Stimulated activated CD8-positive, alpha-beta memory T cell treated with anti-CD3 and anti-CD28 coated beads, Interleukin-7, amount 100 ng/mL, for 4 hours (primary cell): ENCODE results near the gene NOD2.

Experiments
- DNase-seq, 2 donors: peaks; one replicate each; pipeline ENCODE4 v3.0.0-alpha.2; 2020; ENCODE audit warnings: low read depth in 2 of 2

The NOD2 gene

DNA sequence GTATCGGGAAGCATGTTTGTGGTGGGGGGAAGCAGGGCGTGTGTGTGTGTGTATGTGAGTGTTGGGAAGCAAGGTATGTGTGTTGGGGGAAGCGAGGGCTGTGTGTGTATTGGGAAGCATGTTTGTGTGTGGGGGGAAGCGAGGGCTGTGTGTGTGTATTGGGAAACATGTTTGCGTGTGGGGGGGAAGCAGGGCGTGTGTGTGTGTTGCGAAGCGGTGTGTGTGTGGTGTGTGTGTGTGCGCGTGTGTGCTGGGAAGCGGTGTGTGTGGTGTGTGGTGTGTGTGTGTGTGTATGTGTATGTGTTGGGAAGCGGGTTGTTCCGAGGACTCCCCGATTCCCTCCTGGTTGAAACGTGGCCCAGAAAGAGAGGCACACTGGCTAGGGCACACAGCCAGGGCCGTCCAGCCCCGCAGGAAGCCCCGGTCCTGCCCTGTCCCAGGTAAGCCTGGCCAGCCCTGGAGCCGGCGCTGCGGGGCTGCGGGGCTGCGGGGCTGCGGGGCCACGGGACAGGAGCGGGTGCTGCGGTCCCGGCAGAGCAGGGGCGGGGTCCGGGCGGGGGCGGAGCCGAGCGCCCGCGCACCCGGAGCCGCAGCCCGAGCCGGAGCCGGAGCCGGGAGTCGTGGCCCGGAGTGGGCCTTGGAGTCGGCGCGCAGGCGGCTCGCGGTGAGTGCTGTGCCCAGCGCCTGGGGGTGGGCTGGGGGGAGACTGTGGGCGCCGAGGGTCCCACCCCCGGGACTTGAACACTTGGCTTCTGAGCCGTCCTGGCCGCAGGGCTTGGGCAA lies at the start of gene NOD2:
TSS of gene NOD2 (plus strand) at position 608 of the 783 bp plus-strand sequence. CDS start 5,890 bp downstream, outside the sequence.
- DNase-seq: no peak

DNA sequence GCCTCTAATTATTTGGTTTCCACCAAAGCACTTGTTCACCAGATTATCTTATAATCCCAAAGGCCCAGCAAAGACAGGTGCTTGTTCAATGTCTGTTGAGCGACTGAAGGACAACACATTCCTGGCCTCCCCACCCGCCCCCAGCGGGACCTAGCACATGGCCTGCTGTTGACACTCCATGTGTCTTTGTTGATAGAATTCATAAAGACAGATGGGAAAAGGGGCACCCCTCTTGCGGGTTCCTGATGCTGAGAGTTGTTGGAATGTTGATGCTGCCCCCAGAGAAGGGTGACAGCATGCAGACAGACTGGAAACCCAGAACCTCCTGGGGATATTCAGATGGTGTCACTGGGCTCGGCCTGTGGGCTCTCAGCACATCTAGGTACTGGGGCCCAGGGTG lies 49.2 kb upstream of the NOD2 start:
- no peak for DNase-seq

DNA sequence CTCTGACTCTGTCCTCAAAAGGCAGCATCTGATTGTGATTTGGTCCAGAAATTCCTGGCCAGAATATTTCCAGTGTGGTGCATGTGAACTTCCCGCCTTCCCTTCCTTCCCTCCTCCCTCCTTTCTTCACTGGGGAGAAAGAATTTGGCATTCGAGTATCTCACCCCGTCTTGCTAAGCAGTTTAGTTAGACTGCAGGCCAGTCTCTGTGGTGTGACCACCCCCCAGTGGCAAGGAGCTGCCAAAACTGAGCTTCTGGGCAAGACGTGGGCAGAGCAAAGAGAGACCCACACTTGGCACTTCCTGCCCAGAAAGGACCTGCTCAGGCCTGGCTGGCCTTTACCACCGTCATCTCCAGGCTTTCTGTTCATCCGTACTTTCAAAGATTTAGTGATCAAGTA lies 48.7 kb upstream of the NOD2 start:
- DNase-seq: no peak

DNA sequence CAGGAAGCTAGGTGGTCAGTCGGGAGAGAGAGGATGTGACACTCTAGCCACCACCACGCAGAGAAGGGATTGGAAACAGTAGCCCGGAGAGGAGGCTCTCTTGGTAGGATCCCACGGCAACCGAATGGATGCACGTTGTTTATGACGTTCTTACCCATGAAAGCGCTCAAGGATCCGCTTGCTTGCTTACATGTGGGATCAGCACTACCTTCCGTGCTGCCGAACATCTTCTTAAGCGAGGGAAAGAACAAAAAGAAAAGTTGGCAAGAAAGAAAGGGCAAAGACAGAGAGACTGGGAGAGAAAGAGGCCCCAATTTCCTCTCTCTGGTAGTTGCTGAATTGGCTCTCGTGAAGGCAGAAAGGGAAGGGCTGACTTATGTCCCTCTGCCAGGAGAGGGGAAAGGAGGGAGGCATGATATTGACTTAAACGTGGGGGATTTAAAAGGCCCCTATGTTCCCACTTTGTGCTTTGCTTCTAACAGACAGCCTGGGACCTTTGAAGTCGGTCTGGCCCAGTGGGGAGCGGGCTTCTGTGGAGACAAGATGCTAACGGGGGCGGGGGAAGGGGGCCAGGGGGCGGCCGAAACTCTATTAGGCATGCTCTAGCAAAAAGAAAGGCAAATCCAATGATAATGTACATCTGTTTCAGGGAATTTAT lies 47.7 kb upstream of the NOD2 start:
- no peak for DNase-seq

DNA sequence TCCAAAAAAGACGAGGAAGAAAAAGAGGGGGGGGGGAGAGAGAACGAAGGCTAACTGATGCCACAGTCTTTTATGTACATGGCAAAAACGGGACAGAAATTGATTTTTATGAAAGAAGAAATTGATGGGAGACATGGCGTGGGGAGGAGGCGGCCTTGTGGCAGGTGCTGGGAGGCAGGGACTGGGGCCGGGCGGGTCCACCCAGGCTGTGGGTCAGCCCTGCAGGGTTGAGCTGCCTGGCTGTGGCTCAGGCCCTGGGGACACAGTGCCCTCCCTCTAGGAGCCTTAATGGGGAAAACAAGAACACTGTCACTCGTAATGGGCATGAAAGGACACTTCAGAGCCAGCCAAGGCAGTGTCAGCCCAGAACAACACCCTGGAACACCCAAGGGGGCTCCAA lies 47.1 kb upstream of the NOD2 start:
- no peak for DNase-seq

DNA sequence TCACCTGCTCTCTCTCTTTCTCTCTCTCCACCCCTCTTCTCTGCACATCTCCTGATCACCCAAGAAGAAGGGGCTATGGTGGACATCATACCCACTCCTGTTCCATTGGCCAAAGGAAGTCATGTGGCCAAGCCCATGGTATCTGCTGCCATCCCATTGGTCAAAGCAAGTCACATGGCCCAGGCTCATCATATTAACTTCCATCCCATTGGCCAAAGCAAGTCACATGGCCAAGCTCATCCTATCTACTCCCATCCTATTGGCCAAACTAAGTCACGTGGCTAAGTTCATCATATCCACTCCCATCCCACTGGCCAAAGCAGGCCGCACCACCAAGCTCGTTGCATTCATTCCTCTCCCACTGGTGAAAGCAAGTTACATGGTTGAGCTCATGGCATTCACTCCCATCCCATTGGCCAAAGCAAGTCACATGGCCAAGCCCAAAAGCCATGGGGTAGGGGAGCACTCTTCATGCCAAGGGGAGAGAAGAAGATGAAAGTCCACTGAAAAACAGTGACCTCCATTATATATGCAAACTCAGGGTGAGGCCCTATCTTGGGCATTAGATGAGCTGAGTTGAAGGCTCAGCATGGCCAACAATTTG lies 41.5 kb upstream of the NOD2 start:
- DNase-seq: no peak

DNA sequence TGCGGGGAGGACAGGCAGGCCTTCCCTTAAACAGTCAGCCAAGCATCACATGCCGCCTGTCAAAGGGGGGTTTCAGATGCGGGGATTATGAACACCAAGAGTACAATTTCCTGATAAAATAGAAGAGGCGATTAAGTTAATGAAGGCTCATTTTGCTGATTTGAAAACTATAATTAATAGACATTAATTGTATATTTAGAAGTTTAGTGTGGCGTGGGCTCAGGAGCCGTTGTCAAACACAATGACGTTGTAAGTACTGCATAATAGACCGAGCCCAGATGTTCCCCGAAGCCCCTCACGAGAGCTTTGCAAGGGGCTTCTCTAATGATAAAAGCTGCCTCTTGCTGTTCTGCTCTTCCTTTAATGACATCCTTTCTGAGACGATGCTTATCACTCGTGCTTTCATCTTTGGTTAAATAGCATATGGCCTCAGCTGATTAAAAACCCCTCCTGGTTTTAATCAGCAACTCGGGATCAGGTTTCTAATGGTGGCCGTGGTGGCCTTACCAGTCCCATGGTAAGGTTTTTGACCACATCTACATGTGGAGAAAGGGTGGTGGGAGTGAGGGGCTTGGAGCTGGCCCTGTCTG lies 40.5 kb upstream of the NOD2 start:
- DNase-seq: no peak

DNA sequence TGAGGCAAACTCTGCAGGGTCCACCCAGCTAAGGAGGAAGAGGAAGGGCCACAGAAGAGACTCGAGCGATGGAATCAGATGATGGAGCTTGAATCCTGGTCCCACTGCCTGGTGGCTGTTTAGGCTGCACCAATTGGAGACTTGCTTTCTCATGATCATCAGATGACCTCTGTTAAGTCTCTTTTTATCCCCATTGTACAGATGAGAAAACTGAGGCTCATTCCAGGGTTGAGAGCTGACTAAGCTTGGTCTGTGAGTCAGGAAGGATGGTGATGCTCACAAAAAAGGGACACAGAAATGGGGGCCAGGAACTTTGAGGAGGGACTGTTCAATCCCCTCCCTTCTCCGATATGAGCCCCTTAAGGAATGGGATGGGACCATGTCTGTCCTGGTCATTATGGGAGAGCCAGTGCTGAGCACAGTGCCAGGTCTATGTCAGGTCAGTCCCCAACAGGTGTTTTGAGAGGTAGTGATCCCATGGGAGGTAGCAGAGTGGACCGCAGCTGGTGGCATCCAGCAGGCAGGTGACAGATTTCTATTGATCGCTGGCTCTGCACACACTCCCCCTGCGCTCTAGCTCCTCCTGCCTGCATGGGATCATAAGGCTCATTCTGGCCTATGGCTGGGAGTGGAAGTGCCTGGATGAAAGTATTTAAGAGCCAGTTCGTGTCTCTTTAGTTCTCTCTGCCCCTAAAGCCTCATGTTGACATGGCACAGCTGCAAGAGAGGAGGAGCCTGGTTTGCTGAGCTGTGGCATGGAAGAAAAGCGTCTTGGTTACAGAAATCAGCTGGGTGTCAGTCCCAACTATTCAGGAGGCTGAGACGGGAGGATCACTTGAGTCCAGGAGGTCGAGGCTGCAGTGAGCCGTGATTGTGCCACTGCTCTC lies 39.5 kb upstream of the NOD2 start:
- DNase-seq: no peak

DNA sequence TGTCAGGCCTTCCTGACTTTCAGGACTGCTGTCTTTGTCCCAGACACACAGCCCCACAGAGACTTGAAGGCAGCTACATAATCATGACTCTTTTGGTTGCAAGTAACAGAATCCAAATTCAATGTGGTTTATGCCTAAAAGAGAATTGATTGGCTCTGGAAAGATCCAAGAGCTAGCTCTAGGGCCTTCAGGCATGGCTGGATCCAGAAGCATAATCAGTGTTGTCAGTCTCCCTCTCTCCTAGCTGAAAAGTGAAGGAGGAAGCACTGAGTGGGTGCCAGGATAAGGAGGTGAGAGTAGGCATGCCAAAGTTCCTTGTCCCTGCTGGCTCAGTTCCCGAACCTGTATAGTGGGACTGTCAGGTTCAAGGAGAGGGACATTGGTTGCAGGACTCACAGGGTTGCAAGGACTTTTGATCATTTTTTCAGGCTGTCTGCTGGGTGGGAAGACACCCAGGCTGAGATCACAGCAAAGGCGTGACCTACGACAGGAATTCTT lies 37.8 kb upstream of the NOD2 start:
- no peak for DNase-seq

DNA sequence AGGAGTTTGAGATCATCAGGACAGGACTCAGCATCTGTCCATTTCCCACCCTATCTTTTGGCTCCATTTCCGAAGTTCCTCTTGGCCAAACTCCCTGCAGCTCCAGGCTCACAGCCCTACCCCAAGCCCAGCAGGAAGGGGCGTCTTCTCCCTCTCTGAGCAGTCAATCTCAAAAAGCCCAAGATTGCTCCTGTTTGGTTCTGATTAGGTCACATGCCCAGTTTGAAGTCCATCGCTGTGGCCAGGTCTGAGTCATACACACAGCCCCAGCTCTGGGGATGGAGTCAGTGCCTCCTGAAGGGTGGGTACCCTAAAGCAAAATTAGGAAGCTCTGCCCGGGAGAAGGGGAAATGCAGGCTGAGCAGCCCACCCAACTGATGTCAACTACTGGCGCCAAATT lies 36.2 kb upstream of the NOD2 start:
- no peak for DNase-seq

DNA sequence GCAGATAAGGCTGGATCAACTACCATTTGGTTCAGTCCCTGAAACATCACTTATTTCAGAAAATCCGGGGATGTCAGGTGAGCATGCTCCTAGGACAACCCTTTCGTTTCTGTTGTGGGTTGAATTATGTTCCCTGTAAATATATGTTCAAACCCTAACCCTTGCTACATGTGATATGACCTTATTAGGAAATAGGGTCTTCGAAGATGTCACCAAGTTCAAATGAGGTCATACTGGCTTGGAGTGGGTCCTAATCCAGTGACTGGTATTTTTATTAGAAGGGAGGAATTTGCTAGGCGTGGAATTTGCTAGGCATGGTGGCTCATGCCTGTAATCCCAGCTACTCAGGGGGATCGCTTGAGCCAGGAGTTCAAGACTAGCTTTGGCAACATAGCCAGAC lies 33.6 kb upstream of the NOD2 start:
- DNase-seq: no peak

DNA sequence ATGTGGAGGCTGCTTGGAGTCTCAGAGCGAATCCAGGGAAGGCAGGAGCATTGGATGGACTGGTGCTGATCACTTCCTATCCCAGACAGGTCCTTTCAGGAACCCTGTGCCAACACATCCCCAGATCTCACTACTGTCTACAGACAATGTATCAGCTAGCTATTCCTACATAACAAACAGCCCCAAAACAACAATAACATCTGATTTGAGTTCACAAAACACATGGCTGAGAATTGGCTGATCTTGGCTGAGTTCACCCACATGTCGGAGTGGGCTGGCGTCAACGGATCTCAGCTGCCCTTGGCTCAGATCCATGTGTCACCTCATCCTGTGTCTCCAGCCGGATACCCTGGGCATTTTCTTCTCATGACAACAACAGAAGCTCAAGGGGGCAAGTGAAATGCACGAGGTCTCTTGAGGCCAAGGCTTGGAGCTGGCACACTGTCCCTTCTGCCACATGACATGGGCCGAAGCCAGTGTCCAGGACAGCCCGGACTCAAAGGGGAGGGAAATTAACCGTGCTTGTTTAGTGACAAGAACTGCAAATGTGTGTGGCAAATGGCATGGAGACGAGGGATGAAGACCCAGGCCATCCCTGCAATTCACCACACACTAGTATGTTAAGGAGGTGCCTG lies 31.0 kb upstream of the NOD2 start:
- DNase-seq: no peak

DNA sequence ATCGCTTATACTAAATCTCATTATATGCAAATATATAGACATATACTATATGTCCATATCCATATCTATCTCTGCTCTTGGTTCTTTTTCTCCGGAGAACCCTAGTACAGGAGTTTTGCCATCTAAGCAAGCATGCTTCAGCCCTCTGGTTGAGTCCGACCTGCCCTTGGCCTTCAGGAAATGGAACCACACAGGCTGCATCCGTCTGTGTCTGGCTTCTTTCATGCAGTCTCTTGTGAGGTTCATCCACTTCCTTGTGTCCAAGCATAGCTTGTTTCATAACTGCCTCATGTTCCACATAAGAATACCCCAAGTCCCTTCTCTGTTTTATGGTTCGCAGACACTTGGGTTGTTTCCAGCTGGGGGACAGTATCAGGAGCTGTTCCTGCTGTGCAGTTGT lies 29.1 kb upstream of the NOD2 start:
- no peak for DNase-seq

DNA sequence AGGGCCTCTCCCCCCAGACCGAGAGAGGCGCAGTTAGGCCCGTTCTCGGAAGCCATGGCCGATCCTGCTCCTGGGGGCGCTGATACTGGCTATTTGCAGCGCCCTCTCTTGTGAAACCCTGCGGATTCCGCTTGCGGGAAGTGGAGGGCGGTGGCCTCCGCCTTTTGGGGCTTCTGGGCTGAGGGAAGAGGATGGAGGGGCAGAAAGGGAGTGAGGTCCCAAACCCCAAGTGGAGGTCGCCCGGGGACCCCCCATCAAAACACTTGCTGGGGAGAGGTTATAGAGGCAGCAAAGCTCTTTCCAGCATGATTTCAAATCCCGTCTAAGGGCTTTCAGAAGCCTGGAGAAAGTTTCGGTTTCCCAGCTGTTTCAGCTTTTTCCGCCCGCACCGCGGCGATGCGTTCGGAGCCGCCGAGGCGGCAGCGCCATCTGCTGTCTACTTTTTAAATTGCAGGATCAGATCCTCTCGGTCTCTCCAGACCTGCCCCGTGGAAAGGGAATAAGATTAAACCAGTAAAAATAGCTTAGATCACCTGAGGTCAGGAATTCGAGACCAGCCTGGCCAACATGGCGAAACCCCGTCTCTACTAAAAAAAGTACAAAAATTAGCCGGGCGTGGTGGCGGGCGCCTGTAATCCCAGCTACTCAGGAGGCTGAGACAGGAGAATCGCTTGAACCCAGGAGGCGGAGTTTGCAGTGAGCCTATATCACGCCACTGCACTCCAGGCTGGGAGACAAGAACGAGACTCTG lies 28.1 kb upstream of the NOD2 start:
- DNase-seq: peak; percentile 61 to 70

DNA sequence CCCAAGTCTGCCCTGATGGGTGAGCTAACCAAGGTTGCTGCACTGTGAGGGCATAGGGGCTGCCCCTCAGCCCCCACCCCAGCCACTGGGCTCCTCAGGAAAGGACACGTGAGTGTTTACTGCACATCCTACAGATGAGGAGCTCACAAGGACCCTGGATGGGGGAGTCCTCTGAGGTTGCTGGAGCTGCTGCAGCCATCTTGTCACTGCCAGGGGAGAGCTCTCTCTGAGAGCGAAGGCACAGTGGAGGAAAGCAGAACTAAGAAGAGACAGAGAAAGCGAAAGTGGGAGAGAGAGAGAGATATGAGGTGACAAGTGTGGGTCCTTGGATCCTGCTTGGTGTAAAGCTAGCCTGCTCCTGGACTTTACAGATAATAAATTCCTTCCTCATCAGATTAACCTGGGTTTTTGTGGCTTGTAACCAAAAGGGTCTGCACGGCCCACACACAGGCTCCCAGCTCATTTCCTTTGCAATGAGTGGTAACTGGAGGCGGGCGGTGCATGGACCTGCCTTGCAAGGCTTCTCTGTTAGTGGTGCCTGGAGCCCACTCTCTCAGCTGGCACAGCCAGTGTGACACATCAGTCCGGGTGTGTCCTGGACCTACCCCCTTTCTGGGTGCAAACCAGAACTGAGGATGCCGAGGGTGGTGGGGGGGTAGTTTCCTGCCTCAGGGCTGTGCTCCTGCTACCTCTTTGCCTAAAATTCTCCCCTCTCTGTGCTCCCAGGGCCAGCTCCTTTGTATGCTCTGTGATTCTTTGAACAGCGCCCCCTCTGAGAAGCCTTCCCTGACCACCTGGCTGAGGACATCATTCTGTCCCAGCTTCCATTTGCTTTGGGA lies 26.5 kb upstream of the NOD2 start:
- peak in 1 of 2 donors; percentile 48 for DNase-seq

DNA sequence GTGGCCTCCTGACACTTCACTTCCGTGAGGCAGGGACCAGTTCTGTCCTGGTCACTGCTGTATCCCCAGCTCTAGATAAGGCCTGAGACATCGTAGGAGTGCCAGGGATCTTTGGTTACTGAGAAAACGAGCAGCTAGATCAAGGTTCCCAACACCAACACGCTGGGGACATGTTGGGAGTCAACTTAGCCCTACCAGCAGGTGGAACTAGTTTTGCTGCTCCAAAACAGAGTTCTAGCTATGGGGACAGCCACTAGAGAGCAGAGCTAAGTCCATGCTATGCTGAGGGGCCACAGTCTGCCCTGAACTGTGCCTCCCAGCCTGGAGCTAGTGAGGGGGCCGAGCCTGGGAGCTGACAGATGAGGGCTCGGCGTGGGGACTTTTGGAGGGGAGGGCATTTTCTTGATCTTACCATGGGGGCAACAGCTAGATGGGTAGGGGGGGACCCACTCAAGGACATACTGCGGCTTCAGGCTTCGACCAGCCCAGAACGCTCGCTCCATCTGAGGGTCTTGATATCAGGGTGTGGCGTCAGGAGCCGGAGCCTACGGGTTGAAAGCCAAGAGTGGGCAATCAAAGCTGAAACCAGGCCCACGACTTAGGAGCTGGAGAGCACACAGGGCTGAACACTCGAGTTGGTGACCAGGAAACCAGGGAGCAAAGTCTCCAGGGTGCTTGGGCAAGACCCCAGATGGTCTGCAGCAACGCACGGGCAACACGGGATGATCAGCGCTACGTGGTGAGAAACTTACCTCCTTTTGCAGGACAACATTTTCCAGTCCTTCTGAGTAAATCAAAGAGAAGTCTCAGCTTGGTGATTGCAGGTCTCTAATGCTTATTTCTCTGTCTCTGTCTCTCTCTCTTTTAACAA lies 25.7 kb upstream of the NOD2 start:
- DNase-seq: no peak

DNA sequence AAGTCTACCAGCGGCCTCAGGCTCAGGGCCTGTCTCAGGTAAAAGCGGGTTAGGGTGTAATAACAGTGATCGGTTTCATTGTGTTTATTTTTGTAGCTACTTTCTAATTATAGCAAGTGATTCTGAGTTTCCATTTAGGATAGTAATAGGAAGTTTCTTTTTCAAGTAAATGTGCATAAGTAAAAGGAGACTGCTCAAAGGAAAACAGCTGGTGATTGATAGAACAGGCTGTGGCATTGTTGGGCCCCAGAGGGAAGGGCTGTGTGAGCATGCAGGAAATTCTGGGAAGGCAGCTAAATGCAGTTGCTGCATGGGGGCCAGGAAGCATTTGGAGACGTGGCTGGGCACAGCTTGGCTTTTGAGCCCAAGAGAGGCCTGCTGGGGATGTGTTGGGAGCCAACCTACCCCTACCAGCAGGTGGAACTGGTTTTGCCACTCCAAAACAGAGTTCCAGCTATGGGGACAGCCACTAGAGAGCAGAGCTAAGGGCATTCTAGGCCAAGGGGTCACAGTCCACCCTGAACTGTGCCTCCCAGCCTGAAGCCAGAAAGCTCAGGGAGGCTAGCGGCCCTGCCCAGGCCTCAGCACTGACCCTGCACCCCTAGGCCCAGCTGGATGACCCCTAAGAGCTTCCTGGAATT lies 24.9 kb upstream of the NOD2 start:
- DNase-seq: no peak

DNA sequence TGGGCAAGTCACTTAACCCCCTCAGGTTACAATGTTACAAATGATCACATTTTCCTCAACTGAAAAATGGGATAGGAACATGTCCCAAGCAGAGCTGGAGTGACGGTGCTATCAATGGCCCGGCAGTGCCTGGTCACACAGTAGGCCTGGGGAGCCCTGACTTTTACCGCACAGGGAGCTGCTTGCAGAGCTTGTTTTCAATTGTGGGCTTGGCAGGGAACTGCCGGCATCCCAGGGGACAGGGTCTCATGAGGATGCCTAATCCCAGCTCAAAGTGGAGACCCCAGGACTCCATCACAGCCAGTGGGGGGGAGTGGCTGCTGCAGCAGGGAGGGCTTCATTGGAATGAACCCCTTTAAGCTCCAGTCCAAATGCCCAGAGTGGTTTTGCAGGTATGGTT lies 23.7 kb upstream of the NOD2 start:
- DNase-seq: no peak
